Ascending aorta (tissue), 2 donors: ENCODE data around the gene ZGPAT. TPM values are rescaled to one million over a fixed set of nuclear protein-coding genes. Genes with fewer than 3 reads are reported as not detected.

ENCODE experiments used
- DNase-seq, 2 donors: peaks; one replicate each; pipeline ENCODE4 v3.0.0-alpha.2; 2019; ENCODE audit warnings: low spot score in 2 of 2
- H3K27ac ChIP-seq, 2 donors: fragments of 200-600 bp; sonication (generic); one replicate each; pipeline ENCODE4 v1.5.1; 2016 to 2017; ENCODE audit warnings: mild to moderate bottlenecking in 1 of 2
- H3K27me3 ChIP-seq: fragments of 200-600 bp; sonication (generic); one replicate; pipeline ENCODE4 v1.5.1; 2017
- H3K36me3 ChIP-seq, 2 donors: fragments of 200-600 bp; sonication (generic); one replicate each; pipeline ENCODE4 v1.5.1; 2016
- H3K4me1 ChIP-seq, 2 donors: fragments of 200-600 bp; sonication (generic); one replicate each; pipeline ENCODE4 v1.5.1; 2016 to 2017; ENCODE audit warnings: mild to moderate bottlenecking in 1 of 2
- H3K4me3 ChIP-seq, 2 donors: fragments of 200-600 bp; sonication (generic); one replicate each; pipeline ENCODE4 v1.5.1; 2016 to 2017; ENCODE audit warnings: mild to moderate bottlenecking in 1 of 2
- H3K9me3 ChIP-seq, 2 donors: fragments of 200-600 bp; sonication (generic); one replicate each; pipeline ENCODE4 v1.5.1; 2016
- intact Hi-C: fragments of 100-400 bp; cut with DNase I; formaldehyde crosslinking; loops from one replicate; pipeline ENCODE4 v1.15.1; 2023
- total RNA-seq: library from RNA; depleted of rRNA; stranded (reverse); fragments of >200 nt; gene quantifications from one replicate; pipeline ENCODE4 v1.1.0, GENCODE V29; 2016
- TF ChIP-seq, protein P1 (sequence below), 3 experiments: fragments of 200-600 bp in 2 of 3; fragments of 450-650 bp in 1 of 3; sonication (generic) in 2 of 3; IDR thresholded peaks; one replicate each; pipeline ENCODE4 v1.5.1; 2016 to 2019; ENCODE audit warnings: antibody characterized with exemption in 3 of 3, mild to moderate bottlenecking in 1 of 3, moderate library complexity in 1 of 3

ZGPAT gene
- total RNA-seq, 1 donor from 2014 or later, result 42.4 TPM

- Histone ChIP-seq H3K9me3 (no peaks in the 10 kb centered on the region), H3K4me1 (peaks cover 4 to 15% of the 10 kb centered on the region in 2 donors), H3K27me3 (no peaks in the 10 kb centered on the region), H3K36me3 (peaks cover 17 to 37% of the 10 kb centered on the region in 2 donors), H3K4me3 (no peak overlapping the region), H3K27ac (no peak overlapping the region)
- no peak for DNase-seq
- intact Hi-C loops, result loop anchor here (5.0 kb wide), 1 partner anchor 36 kb away; the partner anchor contains the start of gene TNFRSF6B
- TF ChIP-seq, protein P1, sequence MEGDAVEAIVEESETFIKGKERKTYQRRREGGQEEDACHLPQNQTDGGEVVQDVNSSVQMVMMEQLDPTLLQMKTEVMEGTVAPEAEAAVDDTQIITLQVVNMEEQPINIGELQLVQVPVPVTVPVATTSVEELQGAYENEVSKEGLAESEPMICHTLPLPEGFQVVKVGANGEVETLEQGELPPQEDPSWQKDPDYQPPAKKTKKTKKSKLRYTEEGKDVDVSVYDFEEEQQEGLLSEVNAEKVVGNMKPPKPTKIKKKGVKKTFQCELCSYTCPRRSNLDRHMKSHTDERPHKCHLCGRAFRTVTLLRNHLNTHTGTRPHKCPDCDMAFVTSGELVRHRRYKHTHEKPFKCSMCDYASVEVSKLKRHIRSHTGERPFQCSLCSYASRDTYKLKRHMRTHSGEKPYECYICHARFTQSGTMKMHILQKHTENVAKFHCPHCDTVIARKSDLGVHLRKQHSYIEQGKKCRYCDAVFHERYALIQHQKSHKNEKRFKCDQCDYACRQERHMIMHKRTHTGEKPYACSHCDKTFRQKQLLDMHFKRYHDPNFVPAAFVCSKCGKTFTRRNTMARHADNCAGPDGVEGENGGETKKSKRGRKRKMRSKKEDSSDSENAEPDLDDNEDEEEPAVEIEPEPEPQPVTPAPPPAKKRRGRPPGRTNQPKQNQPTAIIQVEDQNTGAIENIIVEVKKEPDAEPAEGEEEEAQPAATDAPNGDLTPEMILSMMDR (IDR thresholded peaks at IDR 0.05), result no peak
Observed at GRCh38 chr20:63661108-63661507, 46.7 kb upstream of the ZGPAT start.

GRCh38 chr20:63661959-63662812 lies 45.7 kb upstream of the ZGPAT start:
- peaks cover 25 to 45% of the 10 kb centered on the region in 2 donors for H3K36me3 ChIP-seq
- H3K27me3 ChIP-seq, result no peaks in the 10 kb centered on the region
- H3K4me1 ChIP-seq, result peaks cover 4 to 14% of the 10 kb centered on the region in 2 donors
- H3K4me3 ChIP-seq, result no peak overlapping the region
- H3K9me3 ChIP-seq, result no peaks in the 10 kb centered on the region
- TF ChIP-seq, protein P1 (IDR thresholded peaks at IDR 0.05), result no peak
- intact Hi-C loops, result loop anchor here (5.0 kb wide), 1 partner anchor 35 kb away; the partner anchor contains the start of gene TNFRSF6B
- no peak for DNase-seq
- H3K27ac ChIP-seq, result no peak overlapping the region

DNA sequence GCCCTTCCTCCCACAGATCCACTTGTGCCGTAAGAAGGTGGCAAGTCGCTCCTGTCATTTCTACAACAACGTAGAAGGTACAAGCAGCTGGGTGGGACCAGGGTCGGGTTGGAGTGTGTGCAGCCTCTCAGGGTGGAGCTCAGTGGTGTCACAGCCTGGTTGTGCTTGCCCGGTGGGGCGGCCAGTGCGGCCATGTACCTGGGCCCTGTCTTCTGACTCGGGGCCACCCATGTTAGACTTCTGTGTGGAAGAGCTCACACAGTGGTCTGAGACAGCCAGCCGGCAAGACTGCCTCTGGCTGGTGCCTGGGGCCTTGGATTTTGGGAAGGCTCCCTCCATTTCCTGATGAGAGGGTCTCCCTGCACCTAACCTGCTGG lies 45.0 kb upstream of the ZGPAT start:
- peaks cover 4 to 8% of the 10 kb centered on the region in 2 donors for H3K4me1 ChIP-seq
- H3K27ac ChIP-seq, result no peak overlapping the region
- H3K9me3 ChIP-seq, result no peaks in the 10 kb centered on the region
- no peaks in the 10 kb centered on the region for H3K27me3 ChIP-seq
- H3K36me3 ChIP-seq, result peaks cover 31 to 51% of the 10 kb centered on the region in 2 donors
- intact Hi-C loops, result loop anchor here (5.0 kb wide), 1 partner anchor 34 kb away; the partner anchor contains the start of gene TNFRSF6B
- no peak for DNase-seq
- TF ChIP-seq, protein P1 (IDR thresholded peaks at IDR 0.05), result no peak
- no peak overlapping the region for H3K4me3 ChIP-seq

DNA sequence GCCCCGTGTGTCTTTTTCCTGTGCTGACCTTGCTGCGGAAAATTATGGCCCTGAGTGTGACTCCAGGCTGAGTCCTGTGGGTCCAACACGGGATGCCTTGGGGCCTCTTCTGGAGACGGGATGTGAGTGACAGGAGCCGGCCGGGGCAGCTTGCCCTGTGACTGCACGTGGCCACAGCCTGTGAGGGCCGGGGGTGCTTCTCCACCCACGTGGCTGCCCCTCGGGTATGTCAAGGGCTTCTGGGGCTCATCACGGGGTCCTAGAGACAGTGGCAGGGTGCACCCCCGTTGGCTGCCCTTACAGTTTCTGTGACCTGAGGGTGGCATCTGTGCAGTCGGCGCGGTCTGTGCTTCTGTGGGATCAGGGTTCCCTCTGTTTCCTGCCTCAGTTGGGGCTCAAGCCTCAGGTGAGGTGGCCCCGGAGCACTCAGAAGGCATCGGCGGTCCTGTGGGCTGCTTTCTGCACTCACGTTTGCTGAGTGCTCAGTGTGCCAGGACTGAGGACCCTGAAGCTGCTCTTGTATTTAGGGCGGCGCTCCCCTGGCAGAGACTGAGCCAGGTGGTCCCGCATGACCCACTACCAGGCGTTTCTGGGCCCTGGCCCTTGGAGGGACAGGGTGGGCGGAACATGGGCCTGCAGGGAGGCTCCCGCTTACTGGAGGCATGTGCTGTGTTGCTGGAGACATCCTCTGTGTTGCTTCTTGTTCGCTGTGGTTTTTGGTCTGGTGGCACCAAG lies 44.3 kb upstream of the ZGPAT start:
- TF ChIP-seq, protein P1 (IDR thresholded peaks at IDR 0.05), result no peak
- no peak overlapping the region for H3K4me3 ChIP-seq
- peaks cover 38 to 58% of the 10 kb centered on the region in 2 donors for H3K36me3 ChIP-seq
- H3K27ac ChIP-seq, result no peak overlapping the region
- peaks cover 4 to 6% of the 10 kb centered on the region in 2 donors for H3K4me1 ChIP-seq
- no peaks in the 10 kb centered on the region for H3K9me3 ChIP-seq
- DNase-seq, result no peak
- H3K27me3 ChIP-seq, result no peaks in the 10 kb centered on the region
- intact Hi-C loops, result loop anchor here (5.0 kb wide), 1 partner anchor 34 kb away; the partner anchor contains the start of gene TNFRSF6B

GRCh38 chr20:63664143-63664851 lies 43.5 kb upstream of the ZGPAT start:
- intact Hi-C loops, result loop anchor here (5.0 kb wide), 1 partner anchor 33 kb away; the partner anchor contains the start of gene TNFRSF6B
- Histone ChIP-seq H3K36me3 (peaks cover 46 to 66% of the 10 kb centered on the region in 2 donors), H3K4me3 (no peak overlapping the region), H3K27ac (no peak overlapping the region), H3K9me3 (no peaks in the 10 kb centered on the region), H3K4me1 (peaks cover 3% of the 10 kb centered on the region in 2 donors), H3K27me3 (no peaks in the 10 kb centered on the region)
- no peak for DNase-seq
- TF ChIP-seq, protein P1 (IDR thresholded peaks at IDR 0.05), result no peak
